ENCODE measurements around the gene ATP5F1B.
"Not testable (repeated sequence)": the region's sequence is repeated elsewhere in the genome, so short reads cannot be mapped to it uniquely, and the experiment has no call there.

The ATP5F1B gene

DNA sequence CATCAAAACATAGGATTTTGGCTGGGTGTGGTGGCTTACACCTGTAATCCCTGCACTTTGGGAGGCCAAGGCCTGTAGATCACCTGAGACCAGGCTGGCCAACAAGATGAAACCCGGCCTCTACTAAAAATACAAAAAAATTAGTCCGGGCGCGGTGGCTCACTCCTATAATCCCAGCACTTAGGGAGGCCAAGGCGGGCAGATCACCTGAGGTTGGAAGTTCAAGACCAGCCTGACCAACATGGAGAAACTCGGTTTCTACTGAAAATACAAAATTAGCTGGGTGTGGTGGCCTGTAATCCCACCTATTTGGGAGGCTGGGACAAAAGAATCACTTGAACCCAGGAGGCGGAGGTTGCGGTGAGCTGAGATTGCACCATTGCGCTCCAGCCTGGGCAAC lies 2.2 kb upstream of the ATP5F1B start:
- not testable (repeated sequence) for DNase-seq (ENCODE audit: low read depth in 2 of 2)

DNA sequence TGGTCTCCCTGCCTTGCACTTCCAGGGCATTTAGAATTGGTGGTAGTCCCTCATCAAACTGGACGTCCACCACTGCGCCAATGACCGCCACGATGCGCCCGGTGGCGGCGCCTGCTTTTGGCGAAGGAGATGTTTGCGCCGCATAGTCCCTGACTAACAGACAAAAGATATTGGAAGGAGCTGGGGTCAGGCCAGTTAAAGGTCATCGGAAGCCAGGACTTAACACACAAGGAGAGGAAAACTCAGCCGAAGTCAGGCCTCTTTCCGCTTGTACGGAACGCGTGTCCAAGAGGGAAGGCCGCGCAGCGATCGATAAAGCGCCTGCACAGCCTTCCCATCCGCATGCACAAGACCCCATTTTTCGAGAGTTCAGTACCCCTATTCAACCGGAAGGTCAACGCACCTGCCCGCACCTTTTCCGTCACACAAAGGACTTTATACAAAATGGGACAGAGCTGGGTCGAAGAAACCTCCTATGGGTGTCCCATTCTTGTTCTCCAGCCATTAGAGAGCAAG lies 525 bp downstream of the ATP5F1B start:
- no peak for DNase-seq (ENCODE audit: low read depth in 2 of 2)

DNA sequence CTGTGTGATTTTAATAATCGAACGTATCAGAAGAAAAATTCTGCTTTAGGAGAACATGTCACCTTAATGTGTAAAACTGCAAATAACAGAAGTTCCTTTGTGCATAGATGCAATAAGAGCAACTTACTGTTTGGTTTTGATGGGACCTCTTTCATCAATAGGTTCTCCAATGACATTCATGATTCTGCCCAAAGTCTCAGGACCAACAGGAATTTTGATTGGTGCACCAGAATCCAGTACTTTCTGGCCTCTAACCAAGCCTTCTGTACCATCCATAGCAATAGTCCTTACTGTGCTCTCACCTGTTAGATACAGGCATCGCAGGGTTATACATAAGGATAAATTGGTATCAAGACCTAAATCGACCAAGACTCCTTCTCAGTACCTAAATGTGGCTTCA lies 1.1 kb downstream of the ATP5F1B start:
- no peak for DNase-seq (ENCODE audit: low read depth in 2 of 2)

DNA sequence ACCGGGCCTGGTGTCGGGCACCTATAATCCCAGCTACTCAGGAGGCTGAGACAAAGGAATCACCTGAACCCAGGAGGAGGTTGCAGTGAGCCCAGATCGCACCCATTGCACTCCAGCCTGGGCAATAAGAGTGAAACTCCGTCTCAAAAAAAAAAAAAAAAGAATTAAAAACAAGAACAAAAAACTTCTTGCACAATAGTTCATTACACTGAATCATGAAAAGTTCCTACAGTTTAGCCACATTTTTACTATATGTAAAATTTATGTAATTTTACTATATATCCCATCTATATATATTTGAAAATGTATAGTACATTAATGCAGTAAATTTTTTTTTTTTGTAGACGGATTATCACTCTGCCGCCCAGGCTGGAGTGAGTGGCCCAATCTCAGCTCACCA lies 4.6 kb downstream of the ATP5F1B start:
- DNase-seq (ENCODE audit: low read depth in 2 of 2), result no peak

DNA sequence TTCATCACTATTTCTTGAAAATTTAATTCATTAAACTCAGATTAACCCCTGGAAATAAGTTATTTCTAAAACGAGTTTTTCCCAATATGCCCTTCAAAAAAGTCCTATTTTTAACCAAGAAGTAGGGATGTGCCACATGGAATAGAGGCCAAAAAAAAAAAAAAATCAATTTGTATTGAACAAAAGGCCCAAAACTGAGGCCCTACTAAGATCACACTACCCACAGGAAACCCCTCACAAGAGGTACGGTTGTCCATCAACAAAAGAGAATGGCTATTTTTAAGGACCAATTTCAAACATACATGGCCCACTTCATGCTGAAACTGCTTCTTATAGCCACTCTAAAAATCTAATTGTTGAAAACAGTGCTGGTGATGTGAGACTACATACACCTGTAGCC lies 8.2 kb downstream of the ATP5F1B start:
- no peak for DNase-seq (ENCODE audit: low read depth in 2 of 2)

DNA sequence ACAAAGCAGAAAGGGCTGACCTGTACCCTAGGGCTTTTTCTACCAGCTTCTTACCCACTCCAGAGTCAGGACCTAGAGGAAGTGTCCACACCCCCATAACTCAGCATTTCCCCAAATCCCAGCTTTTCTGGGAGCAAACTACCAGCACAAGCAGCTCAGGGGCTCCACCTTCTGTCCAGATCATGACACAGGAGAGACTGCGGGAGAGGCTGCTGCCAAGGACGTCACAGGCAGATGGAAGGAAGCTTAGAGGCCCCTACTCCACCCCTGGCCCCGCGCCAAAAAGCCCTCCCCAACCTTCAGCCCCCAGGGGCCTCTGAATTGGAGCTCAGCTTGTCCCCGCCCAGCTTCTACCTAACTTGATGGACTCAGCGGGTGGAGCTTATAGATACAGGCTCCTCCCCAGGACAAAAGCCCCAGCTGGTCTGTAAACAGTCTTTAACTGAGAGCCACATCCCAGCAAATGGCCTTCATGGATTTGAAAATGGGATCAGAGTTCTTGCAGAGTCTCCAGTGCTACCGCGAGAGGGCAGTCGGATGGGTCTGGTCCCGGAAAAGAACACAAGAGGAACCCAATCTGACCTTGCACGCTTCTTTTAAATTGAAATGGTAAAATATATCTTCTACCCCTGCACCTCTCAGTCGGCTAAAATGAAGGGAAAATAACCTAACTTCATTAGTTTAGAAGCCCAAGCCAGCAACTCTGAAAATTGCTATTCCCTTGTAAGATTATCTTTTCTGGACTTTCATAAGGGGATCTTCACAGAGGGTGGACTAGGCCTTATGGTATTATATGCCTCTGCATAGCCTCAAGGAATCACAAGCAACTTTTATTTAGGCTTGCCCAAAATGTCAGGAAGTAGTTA lies 8.9 kb downstream of the ATP5F1B start:
- peak; percentile 82 to 84 for DNase-seq (ENCODE audit: low read depth in 2 of 2)

DNA sequence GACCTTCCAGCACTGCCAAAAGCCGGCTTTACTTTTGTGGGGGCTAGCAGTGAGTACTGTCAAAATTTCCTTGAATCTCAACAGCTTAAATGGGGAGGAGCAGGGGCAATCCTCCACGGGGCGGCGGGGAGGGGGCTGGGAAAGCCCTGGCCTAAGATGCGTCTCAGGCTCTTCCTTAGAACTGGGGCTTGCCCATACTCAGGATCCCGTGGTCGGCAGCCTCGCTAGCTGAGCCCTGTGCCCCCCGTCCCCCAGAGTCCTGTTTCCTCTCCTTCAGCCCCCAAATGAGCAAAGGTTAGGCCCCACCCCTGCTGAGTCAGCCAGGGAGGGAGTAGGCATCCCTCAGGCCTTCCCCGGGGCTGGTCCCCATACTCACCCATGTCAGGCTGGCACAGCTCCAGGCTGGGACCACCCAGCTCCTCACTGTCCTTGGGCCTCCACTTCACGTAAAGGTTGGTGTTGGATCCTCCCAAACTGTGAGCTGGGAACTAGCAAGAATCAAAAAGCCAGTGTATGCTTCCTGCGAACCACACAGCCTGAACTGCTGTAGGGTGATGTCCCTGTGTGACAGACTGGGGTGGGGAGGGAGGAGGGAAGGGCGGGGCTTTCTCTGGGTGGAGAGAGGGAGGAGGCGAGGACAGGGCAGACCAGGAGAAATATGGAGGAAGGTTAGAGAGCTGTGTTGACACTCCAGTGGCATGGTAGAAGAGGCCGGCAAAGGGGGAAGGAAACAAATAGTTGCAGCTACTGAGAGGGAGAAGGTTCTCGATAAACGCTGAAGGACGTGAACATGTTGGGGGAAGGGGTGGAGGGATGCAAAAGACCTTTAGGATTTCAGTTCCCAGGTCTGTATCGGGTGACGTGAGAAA lies 9.7 kb downstream of the ATP5F1B start:
- peak; percentile 78 to 79 for DNase-seq (ENCODE audit: low read depth in 2 of 2)

DNA sequence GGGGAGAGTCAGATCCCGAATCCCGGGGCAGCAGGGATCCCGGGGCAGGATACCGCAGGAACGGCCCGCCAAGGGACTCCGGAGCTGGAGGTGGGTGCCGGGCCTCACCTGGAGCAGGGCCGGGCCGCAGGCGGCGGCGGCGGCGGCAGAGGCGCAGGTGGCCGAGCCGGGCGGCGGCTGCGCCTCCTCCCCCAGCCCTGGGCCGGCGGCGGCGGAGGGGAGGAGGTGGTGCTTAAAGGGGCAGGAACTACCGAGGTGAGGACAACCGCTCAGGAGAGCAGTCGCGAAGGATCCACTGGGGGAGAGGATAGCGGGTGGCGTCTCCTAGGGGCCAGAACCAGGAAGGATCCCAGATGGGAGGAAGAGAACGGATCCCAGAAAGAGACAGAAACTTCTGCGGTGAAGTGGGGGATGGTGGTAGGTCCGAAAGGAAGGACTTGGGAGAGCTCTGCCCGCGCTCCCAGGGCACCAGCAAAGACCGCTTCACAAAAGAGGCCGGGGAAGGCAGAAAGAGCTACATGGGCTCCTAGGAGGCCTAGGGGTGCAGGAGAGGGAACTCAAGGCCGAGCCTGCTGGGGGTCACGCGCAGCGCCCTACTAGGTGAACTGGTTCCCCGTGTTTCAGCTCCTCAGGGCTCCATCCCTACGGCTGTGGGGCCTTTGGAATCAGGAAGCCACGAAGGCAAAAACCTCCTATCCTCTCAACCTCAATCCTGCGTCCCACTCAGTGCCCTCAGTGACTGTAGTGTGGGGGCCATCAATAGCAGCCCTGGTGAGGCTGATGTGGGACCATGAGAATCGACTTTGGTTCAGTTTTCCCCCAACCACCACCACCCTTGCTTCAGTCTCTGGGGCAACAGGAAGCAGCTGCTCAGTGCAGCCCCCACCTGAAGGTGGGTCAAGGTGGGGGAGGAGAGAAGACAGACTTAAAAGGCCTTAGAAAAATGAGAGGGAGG lies 10.7 kb downstream of the ATP5F1B start:
- peak in 1 of 2 donors; percentile 58 for DNase-seq (ENCODE audit: low read depth in 2 of 2)

DNA sequence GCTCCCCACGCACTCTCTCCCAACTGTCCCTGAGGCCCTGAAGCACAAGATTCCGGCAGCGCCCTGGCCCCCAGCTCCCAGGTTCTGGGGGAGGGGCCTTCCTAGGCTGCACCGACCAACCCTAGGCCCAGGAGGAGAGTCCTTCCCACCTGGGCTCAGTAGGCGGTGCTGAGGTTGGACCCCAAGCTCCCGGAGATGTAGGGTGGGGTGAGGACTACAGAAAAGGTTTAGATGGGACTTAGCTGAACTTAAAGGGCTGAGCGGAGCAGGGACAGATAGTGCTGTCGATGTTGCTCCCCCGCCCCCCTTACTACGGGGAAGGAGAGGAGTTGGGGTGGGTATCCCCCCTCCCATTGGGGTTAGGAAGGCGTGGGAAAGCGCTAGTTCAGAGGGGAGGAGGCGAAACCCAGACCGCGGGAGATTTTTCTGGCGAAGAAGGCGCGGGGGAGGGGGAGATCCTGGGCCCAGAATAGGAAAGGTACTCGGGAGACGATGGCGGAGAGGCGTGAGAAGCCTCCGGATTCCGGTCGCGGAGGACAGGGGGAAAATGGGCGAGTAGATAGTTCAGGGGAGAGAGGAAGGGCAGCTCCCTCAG lies 11.4 kb downstream of the ATP5F1B start:
- DNase-seq (ENCODE audit: low read depth in 2 of 2), result peak in 1 of 2 donors; percentile 24

DNA sequence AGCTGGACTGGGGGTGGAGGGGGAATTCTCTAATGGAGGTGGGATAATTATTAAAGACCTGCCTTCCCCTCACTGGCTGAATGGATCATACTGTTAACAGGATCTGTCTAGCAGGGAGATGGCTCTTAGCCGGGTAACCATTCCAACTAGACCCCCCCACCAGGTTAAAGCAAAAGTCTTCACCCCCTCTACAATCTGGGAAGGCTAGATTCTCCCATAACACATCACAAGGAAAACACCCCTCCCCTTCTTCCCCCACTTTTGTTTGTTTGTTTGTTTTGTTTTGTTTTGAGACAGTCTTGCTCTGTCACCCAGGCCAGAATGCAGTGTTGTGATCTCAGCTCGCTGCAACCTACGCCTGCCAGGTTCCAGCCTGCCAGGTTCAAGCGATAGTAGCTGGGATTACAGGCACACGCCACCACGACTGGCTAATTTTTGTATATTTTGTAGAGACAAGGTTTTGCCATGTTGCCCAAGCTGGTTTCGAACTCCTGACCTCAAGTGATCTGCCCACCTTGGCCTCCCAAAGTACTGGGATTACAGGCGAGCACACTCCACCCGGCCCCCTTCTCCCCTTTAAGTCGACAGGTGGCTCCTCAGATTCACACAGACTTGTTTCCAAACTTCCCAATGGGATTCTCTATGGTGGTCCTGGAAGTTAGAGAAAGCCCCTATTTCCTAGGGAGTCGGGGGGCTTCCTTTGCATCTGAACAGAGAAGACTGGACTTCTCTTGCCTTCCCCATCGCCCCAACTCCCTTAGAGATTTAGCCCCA lies 12.1 kb downstream of the ATP5F1B start:
- DNase-seq (ENCODE audit: low read depth in 2 of 2), result no peak

DNA sequence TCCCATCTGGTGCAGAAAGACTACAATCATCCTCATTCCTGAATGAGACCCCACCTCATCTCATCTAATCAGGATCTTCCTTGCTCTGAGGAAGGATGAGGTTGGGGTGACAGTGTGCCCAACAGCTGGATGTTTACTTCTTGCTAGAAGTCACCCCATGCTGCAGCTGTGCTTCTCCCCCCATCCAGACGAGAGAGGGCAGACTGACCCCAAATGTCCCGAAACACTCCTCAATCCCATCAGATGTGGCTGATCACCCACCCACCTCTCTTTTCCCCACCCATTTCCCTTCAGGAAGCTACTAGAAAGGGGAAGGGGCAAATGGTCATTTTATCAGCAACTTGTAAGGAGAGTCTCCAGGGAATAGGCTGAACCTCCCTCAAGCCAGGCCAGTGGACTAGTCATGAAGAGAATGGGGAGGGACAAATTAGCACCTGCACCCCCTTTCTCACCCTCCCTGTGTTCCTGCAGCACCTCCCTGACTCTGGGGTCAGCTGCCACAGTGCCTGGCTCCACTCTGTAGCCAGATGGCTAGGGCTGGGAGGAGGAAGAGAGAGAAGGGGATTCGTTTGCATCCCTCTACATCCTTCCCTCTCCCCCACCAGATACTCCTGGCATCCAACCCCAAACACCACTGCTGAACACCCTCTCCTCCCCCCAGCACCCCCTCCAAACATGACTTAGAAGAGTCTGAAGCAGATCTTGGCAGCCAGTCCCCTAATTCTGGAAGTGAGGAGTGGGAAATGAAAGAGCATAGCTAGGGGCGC lies 12.9 kb downstream of the ATP5F1B start:
- DNase-seq (ENCODE audit: low read depth in 2 of 2), result no peak

DNA sequence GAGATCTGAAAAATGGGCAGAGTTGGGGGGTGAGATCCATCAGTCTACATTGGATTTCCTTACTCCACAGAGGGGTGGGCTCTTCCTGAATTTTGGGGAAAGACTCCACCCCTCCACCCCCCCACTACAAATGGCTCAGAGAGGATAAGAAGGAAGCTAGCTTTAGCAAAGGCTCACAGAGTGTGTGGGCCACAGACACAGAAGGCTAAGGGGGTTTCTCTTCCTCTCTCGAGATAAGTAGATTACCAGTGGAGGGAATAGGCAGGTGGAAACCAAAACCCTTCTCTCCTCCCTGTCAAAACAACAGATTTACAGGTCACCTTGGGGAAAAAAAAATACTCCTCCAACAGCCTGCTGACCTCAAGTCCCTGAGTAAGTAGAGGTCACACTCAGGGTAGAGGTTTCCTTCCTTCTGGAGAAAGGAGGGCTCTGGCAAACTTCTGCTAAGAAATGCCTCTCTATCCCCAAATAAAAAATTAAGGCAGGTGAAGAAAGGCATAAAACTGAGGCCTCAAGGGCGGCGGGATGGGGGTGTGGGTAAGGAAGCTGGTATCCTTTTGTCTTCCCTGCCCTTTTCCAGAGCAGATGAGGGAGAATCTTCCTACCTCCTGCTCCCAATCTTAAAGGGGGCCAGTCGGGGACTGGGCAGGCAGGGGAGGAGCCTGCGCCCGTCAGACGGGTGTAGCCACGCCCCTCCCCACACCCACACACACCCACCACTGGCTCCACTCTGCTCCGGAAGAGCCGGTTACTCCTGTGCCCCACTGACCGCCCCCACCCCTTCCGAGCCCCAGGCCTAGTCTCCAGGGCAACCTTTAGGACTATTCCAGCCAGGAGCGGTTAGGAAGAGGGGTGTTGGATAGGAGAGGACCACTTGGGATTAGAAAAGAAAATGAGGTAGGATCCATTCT lies 13.7 kb downstream of the ATP5F1B start:
- DNase-seq (ENCODE audit: low read depth in 2 of 2), result peak; percentile 47 to 67

DNA sequence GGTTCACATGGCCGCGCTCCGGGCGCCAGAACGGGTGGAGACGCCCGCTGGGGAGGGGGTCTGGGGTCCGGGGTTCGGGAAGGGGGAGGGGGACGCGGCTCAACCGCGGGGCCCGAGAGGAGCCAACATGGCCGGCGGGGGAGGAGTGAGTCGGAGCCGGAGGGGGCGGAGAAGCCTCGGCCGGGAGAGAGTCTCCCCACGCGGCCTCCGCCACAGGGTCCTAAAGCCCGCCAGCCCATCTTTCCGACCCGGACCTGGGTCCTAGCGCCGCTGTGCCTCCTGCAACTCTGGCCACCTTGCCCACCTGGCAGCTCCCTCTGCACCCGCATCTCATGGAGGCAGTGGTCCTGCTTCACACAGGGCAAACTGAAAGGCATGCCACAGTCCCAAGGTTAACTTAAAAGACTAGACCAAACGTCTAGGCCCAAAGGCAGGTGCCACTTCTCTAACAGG lies 15.6 kb downstream of the ATP5F1B start, which contains the start of gene BAZ2A:
Gene BAZ2A (minus strand): TSS at position 147 of the 453 bp plus-strand sequence. CDS start 12,796 bp downstream, outside the sequence.
- peak; percentile 74 to 84 for DNase-seq (ENCODE audit: low read depth in 2 of 2)

DNA sequence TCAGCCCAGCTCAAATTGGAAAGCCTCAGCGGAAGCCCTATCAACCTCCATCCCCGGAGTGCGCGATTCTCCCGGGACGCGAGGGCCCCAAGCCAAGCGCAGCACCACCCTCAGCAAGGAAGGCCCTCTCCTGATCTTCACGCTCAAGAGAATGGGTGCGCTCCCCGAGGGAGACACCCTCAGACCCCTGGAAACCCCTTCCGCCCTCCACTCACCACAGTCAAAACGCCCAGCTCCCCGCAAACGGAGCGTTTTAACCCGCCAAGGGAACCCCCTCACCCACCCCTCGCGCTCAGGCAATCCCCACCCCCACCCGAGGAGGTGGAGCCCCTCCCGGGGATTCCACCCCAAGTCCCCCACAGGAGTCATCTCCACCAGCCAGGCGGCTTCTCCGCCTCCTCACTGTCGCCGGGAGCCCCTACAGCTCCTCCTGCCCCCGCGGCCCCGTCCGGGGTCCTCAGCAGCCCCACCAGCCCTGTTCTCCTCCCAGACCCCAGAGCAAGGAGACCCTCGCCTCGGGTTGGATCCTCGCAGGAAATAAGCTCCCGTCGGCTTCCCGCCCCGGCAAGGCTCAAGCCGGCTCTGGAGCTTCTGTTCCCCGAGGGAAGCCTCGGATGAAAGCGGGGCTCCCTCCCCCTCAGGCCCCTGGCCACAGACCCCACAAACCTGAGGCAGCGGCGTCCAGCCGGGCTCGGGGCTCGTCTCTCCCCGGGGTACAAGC lies 16.2 kb downstream of the ATP5F1B start:
- peak in 1 of 2 donors; percentile 55 for DNase-seq (ENCODE audit: low read depth in 2 of 2)

DNA sequence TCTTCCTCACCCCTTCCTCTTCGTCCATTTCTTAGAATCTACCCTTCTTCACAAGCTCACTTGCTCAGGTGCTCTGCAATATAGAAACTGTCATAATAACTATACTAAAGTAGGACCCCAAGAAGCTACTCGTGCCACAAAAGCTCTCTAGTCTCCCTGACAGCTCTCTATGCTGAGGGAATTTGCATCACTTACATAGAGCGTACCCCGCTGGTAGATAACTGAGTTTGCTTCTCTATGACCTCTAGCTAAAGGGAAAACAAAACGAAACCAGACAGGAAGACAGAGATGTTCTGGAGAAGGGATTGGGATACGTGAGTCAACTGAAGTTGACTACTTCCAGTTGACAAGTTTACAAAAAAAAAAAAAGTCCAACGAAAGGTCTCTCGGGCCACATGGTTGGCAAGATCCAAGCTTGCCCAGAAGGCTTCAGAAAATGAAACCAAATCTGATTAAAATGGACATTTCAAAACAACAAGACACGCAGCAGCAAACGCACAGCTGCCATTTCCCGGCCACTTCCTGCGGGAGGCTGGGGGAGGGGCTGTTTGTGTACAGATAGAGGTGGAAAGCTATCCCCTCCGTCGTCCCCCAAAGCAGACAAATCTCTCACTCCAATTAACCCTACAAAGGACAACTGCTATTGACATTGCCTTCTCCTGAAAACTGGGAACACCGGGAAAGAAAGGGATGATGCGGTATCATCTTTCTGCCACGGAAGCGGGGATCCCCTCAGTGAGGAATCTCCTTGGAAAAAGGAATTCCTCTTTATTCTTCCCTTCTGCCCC lies 16.9 kb downstream of the ATP5F1B start:
- peak; percentile 43 to 53 for DNase-seq (ENCODE audit: low read depth in 2 of 2)

DNA sequence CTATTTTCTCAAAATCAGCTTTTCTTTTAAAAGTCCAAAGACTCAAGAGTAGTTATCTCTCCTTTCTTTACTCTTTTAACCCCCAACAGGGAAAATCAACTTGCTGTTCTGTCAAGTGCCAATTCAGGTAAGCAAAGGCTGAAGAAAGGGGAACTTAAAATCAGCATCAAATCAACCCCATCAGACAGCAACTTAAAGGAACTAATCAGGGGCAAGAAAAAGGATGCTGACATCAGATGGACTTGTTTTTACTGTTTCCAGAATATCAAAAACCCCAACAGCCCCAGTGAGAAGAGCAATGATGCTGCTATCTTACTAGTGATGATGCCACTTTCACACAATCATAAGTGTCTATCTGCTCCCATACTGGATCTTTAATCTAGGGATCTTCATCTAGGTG lies 19.1 kb downstream of the ATP5F1B start:
- DNase-seq (ENCODE audit: low read depth in 2 of 2), result no peak

DNA sequence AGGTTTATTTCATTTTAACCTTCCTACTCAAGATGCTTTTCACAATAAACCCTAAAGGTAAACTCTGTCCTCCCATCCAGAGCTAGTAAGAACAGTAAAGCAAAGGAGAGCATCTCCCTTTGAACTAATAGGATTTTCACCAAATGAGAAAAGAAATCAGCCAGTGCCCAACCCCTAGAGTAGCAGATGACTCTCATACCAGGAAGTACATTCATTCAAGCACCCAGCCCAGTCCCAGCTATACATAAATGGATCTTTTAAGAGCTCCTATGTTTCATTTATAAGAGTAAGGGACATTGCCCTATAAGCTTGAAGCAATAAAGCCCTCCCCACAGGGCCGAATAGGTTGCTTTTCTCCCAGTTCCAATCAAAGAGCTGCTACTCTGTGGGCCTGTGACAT lies 23.2 kb downstream of the ATP5F1B start:
- no peak for DNase-seq (ENCODE audit: low read depth in 2 of 2)

Measured in stimulated activated CD8-positive, alpha-beta memory T cell treated with anti-CD3 and anti-CD28 coated beads, Interleukin-7, amount 100 ng/mL, for 4 hours (primary cell).